K562 (cell line): ENCODE measurements around the gene RAPSN. TPM values are rescaled to one million over a fixed set of nuclear protein-coding genes. Genes with fewer than 3 reads are reported as not detected.

Experiments used
- ATAC-seq: fragments of 200-7000 bp; cut with Tn5 transposase; 3 replicates; pipeline ENCODE4 v1.9.1; 2020; ENCODE audit warnings: moderate library complexity
- BruUV-seq: library from RNA; stranded (reverse); fragments of 400-500 nt; replicated peaks from 2 replicates; lab custom pipeline; 2021; lab: Mats Ljungman, UMichigan
- CTCF ChIA-PET: fragments of 300-600 bp; formaldehyde crosslinking; extraction: SDS; loops from one replicate; lab custom pipeline; 2021; ENCODE audit warnings: low intra/inter-chr PET ratio; lab: Yijun Ruan, JAX
- POLR2A ChIA-PET: fragments of 300-600, 350-650 bp; sonication (Branson Sonifier 250); formaldehyde crosslinking; extraction: SDS; loops from one replicate; lab custom pipeline; 2021; ENCODE audit warnings: antibody characterized with exemption, inconsistent platforms; lab: Yijun Ruan, JAX
- DNase-seq, 4 experiments: peaks; one replicate each; pipeline versions ENCODE4 v3.0.0 to v3.0.0-alpha.2; 2011 to 2018; ENCODE audit warnings: low spot score in 3 of 4, mixed read lengths in 3 of 4; ENCODE audit errors: extremely low read depth in 1 of 4
- FAIRE-seq: peaks from 2 replicates; lab custom pipeline; 2011; peaks lifted over from hg19 to GRCh38; lab: Jason Lieb, UNC
- H2AFZ ChIP-seq: 2 replicates; pipeline ENCODE4 v1.6.0; 2011; ENCODE audit warnings: low read depth, low read length, control low read depth, inconsistent platforms
- H3K27ac ChIP-seq: fragments of 200-600 bp; 3 replicates; pipeline ENCODE4 v1.8.0; 2011; ENCODE audit warnings: low read depth, mild to moderate bottlenecking, control low read depth, inconsistent platforms, low read length, moderate library complexity, mixed read lengths; ENCODE audit errors: extremely low read depth
- H3K27me3 ChIP-seq, 2 experiments: fragments of 300-600 bp in 1 of 2; 2 replicates in 1 of 2; 3 replicates in 1 of 2; pipeline versions ENCODE4 v1.6.0 to v1.8.0; 2011; ENCODE audit warnings: inconsistent platforms in 2 of 2, low read length in 2 of 2, mild to moderate bottlenecking in 1 of 2, mixed read lengths in 1 of 2, moderate library complexity in 1 of 2; ENCODE audit not compliant: control insufficient read depth in 2 of 2, insufficient read depth in 2 of 2
- H3K36me3 ChIP-seq: fragments of 300-600 bp; 3 replicates; pipeline ENCODE4 v1.8.0; 2011; ENCODE audit warnings: mild to moderate bottlenecking, low read length, inconsistent platforms; ENCODE audit not compliant: control insufficient read depth, insufficient read depth
- H3K4me1 ChIP-seq, 2 experiments: fragments of 200-600 bp in 1 of 2; replicated peaks in 1 of 2; 2 replicates in 1 of 2; 3 replicates in 1 of 2; pipeline versions ENCODE4 v1.5.1 to v1.8.0; 2011; ENCODE audit warnings: inconsistent platforms in 2 of 2, low read length in 2 of 2, mild to moderate bottlenecking in 1 of 2, mixed read lengths in 1 of 2, moderate library complexity in 1 of 2; ENCODE audit not compliant: control insufficient read depth in 2 of 2, insufficient read depth in 2 of 2
- H3K4me2 ChIP-seq: 2 replicates; pipeline ENCODE4 v1.6.1; 2011; ENCODE audit warnings: low read length, control low read depth, inconsistent platforms, mixed read lengths; ENCODE audit not compliant: insufficient read depth
- H3K4me3 ChIP-seq: fragments of 200-600 bp; sonication (generic), shearing (Covaris generic); 2 replicates; pipeline ENCODE4 v1.5.1; 2016; ENCODE audit warnings: control low read depth, inconsistent platforms
- H3K79me2 ChIP-seq: fragments of 200-600 bp; 3 replicates; pipeline ENCODE4 v1.8.0; 2011; ENCODE audit warnings: low read length, inconsistent platforms; ENCODE audit not compliant: control insufficient read depth, insufficient read depth
- H3K9ac ChIP-seq, 2 experiments: 2 replicates each; pipeline versions ENCODE4 v1.6.0 to v1.6.1; 2011; ENCODE audit warnings: low read depth in 2 of 2, low read length in 2 of 2, control low read depth in 1 of 2, inconsistent platforms in 1 of 2, mild to moderate bottlenecking in 1 of 2, mixed read lengths in 1 of 2; ENCODE audit not compliant: insufficient read depth in 1 of 2
- H3K9me1 ChIP-seq: one replicate; pipeline ENCODE4 v1.6.0; 2011; ENCODE audit warnings: inconsistent platforms, mild to moderate bottlenecking, low read length, moderate library complexity; ENCODE audit not compliant: control insufficient read depth, insufficient read depth
- H3K9me3 ChIP-seq: replicated peaks from 2 replicates; pipeline ENCODE4 v1.5.1; 2011; ENCODE audit warnings: low read depth, low read length, inconsistent platforms; ENCODE audit not compliant: control insufficient read depth, insufficient read depth
- H4K20me1 ChIP-seq: replicated peaks from 2 replicates; pipeline ENCODE4 v1.6.1; 2011; ENCODE audit warnings: low read length, inconsistent platforms, mixed read lengths; ENCODE audit not compliant: control insufficient read depth, insufficient read depth
- BCLAF1 ChIP-seq, 2 experiments: fragments of 450-650 bp in 1 of 2; IDR thresholded peaks; 2 replicates each; pipeline ENCODE4 v1.6.1; 2011 to 2017; ENCODE audit warnings: low read depth in 2 of 2, antibody characterized with exemption in 1 of 2, borderline replicate concordance in 1 of 2, low read length in 1 of 2, mild to moderate bottlenecking in 1 of 2, mixed read lengths in 1 of 2; ENCODE audit not compliant: control insufficient read depth in 1 of 2
- FOXM1 ChIP-seq, 2 experiments: fragments of 450-650 bp in 1 of 2; sonication (generic) in 1 of 2; formaldehyde crosslinking in 1 of 2; IDR thresholded peaks; 2 replicates each; pipeline versions ENCODE4 v1.6.1 to v1.9.0; 2017 to 2022; ENCODE audit warnings: low read depth in 2 of 2, mild to moderate bottlenecking in 2 of 2, missing genetic modification reagents in 1 of 2, moderate library complexity in 1 of 2
- JUND ChIP-seq, 2 experiments: IDR thresholded peaks; 2 replicates in 1 of 2; 3 replicates in 1 of 2; pipeline ENCODE4 v1.6.1; 2011; ENCODE audit warnings: borderline replicate concordance in 2 of 2, low read depth in 2 of 2, low read length in 2 of 2, improper control_type of control experiment in 1 of 2, missing biosample characterization in 1 of 2, missing genetic modification characterization in 1 of 2, missing genetic modification reagents in 1 of 2
- KLF10 ChIP-seq: fragments of 250-450 bp; sonication (Bioruptor Pico); IDR thresholded peaks from 2 replicates; pipeline ENCODE4 v1.6.1; 2021; ENCODE audit warnings: matching md5 sums
- KLF6 ChIP-seq: fragments of 250-450 bp; sonication (Bioruptor Pico); IDR thresholded peaks from 2 replicates; pipeline ENCODE4 v1.4.0; 2020; ENCODE audit warnings: mild to moderate bottlenecking, moderate library complexity, borderline replicate concordance
- PREB ChIP-seq: sonication (generic); formaldehyde crosslinking; IDR thresholded peaks from 2 replicates; pipeline ENCODE4 v1.8.1; 2023; ENCODE audit warnings: mild to moderate bottlenecking, missing genetic modification reagents
- SMARCA5 ChIP-seq: fragments of 450-650 bp; IDR thresholded peaks from 2 replicates; pipeline ENCODE4 v1.6.1; 2016
- ZKSCAN3 ChIP-seq: fragments of 250-450 bp; sonication (Bioruptor Pico); IDR thresholded peaks from 2 replicates; pipeline ENCODE4 v1.4.0; 2020
- ZNF699 ChIP-seq: fragments of 250-450 bp; sonication (Bioruptor Pico); IDR thresholded peaks from 2 replicates; pipeline ENCODE4 v1.8.0; 2021; ENCODE audit warnings: mild to moderate bottlenecking, moderate library complexity; ENCODE audit not compliant: insufficient replicate concordance
- ZNF717 ChIP-seq: fragments of 250-450 bp; sonication (Bioruptor Pico); IDR thresholded peaks from 2 replicates; pipeline ENCODE4 v1.5.0; 2021
- WGBS: fragments of 100-300 bp; shearing (Covaris generic); methylation state at CpG from one replicate; pipeline ENCODE4 v1.1.6; 2016; ENCODE audit warnings: low coverage, mixed read lengths; ENCODE audit not compliant: insufficient coverage; ENCODE audit errors: missing lambda C conversion rate; 5-methylcytosine and 5-hydroxymethylcytosine counted together
- in situ Hi-C: fragments of 300-500 bp; cut with MboI; formaldehyde crosslinking; loops from 4 replicates; pipeline ENCODE4 v1.15.0; 2018; ENCODE audit warnings: inconsistent platforms, mixed read lengths
- intact Hi-C: fragments of 100-400 bp; cut with micrococcal nuclease; formaldehyde crosslinking; loops from 2 replicates; pipeline ENCODE4 v1.14.2; 2022
- polyA plus RNA-seq, 8 experiments: library from polyadenylated mRNA; depleted of rRNA in 4 of 8; stranded (reverse) in 5 of 8; unstranded in 3 of 8; fragments of >200 nt; fragmentation: Nextera tagmentation in 2 of 8; fragmentation: Illumina TruSeq in 1 of 8; extraction: Ambion mirVana in 2 of 8; extraction: Trizol in 1 of 8; gene quantifications; 2 replicates each; pipeline versions ENCODE4 v1.2.1 to v1.2.3, GENCODE V29; 2011 to 2014; ENCODE audit warnings: inconsistent platforms in 1 of 8, missing spikeins in 1 of 8
- total RNA-seq, 7 experiments: library from RNA; depleted of rRNA in 6 of 7; stranded (reverse); fragments of >200 nt in 6 of 7; fragmentation: Illumina TruSeq in 2 of 7; extraction: Trizol in 2 of 7; gene quantifications; 2 replicates each; pipeline versions ENCODE4 v1.2.1 to v1.2.3, GENCODE V29; 2011 to 2021; ENCODE audit warnings: low replicate concordance in 1 of 7

The RAPSN gene
- total and polyA plus RNA-seq, 9 of the 15 experiments (the other 6 are each of a cell fraction or from before 2014, with no cell fraction given), result 0.06 to 0.11 TPM; not detected in 7

- no TSS peak for BruUV-seq
- no peak overlapping the region for H3K4me2 ChIP-seq
- no peak overlapping the region for H2AFZ ChIP-seq
- H4K20me1 ChIP-seq, result no peaks in the 10 kb centered on the region
- H3K27me3 ChIP-seq, result no peaks in the 10 kb centered on the region
- TF ChIP-seq ZNF699 (CRISPR knock-in tag), result no peak
- TF ChIP-seq ZNF717, result no peak
- TF ChIP-seq SMARCA5, result no peak
- TF ChIP-seq FOXM1 (IDR thresholded peaks at IDR 0.05; ENCODE audit: low read depth), result no peak
- TF ChIP-seq FOXM1 (CRISPR knock-in tag; IDR thresholded peaks at IDR 0.05; ENCODE audit: low read depth), result no peak
- no peak for TF ChIP-seq ZKSCAN3 (CRISPR knock-in tag)
- TF ChIP-seq KLF10 (CRISPR knock-in tag), result no peak
- no peak for TF ChIP-seq KLF6
- no peak for TF ChIP-seq PREB (CRISPR knock-in tag)
- no peak for TF ChIP-seq BCLAF1 (IDR thresholded peaks at IDR 0.05; ENCODE audit: borderline replicate concordance in 1 of 2, control insufficient read depth in 1 of 2, low read depth in 2 of 2, low read length in 1 of 2)
- TF ChIP-seq JUND (IDR thresholded peaks at IDR 0.05; ENCODE audit: borderline replicate concordance, low read depth, low read length), result no peak
- TF ChIP-seq JUND (tag; IDR thresholded peaks at IDR 0.05; ENCODE audit: borderline replicate concordance, low read depth, low read length), result no peak
- ChIA-PET POLR2A (interaction anchor here (1.1 kb wide), 1 partner anchor 18 kb away, joined by 3 read pairs; no protein-coding TSS in a partner anchor), CTCF (no interaction called here)
- no peak overlapping the region for H3K27ac ChIP-seq
- FAIRE-seq, result no peak
- in situ Hi-C loops (no loop called here), intact Hi-C loops (no loop called here)
- H3K9me3 ChIP-seq, result no peaks in the 10 kb centered on the region
- H3K36me3 ChIP-seq, result no peaks in the 10 kb centered on the region
- no peak for DNase-seq
- 52% methylated on average over 8 of the region's 8 CpGs for WGBS
- H3K4me3 ChIP-seq, result no peak overlapping the region
- H3K79me2 ChIP-seq, result no peaks in the 10 kb centered on the region
- peaks cover 0 to 9% of the 10 kb centered on the region in 2 experiments; a peak in 2 of 5 replicates for H3K4me1 ChIP-seq
- no peak for ATAC-seq
- no peaks in the 10 kb centered on the region for H3K9me1 ChIP-seq
- H3K9ac ChIP-seq, result no peak overlapping the region
Observed at GRCh38 chr11:47442514-47442913, 6.4 kb downstream of the RAPSN start.
